ENCODE data around the gene MIA2. TPM values are rescaled to one million over a fixed set of nuclear protein-coding genes. Genes with fewer than 3 reads are reported as not detected.

The MIA2 gene
- total and polyA plus RNA-seq, 9 of the 15 experiments (the other 6 are each of a cell fraction or from before 2014, with no cell fraction given) = 6.0 to 21.8 (median 12.8) TPM

- Histone ChIP-seq H3K36me3 (ENCODE audit: control insufficient read depth, insufficient read depth, low read length) (no peaks in the 10 kb centered on the region), H3K27ac (ENCODE audit: extremely low read depth, low read depth, low read length) (no peak overlapping the region), H3K9me1 (ENCODE audit: control insufficient read depth, insufficient read depth, low read length) (no peaks in the 10 kb centered on the region), H3K9me3 (replicated peaks; ENCODE audit: control insufficient read depth, insufficient read depth, low read depth, low read length) (no peaks in the 10 kb centered on the region), H2AFZ (ENCODE audit: low read depth, low read length) (no peak overlapping the region), H3K9ac (ENCODE audit: insufficient read depth in 1 of 2, low read depth in 2 of 2, low read length in 2 of 2) (no peak overlapping the region), H3K79me2 (ENCODE audit: control insufficient read depth, insufficient read depth, low read length) (no peaks in the 10 kb centered on the region), H3K4me2 (ENCODE audit: insufficient read depth, low read length) (no peak overlapping the region), H4K20me1 (replicated peaks; ENCODE audit: control insufficient read depth, insufficient read depth, low read length) (no peaks in the 10 kb centered on the region), H3K4me3 (no peak overlapping the region), H3K4me1 (replicated peaks in 1 of 2; ENCODE audit: control insufficient read depth in 2 of 2, insufficient read depth in 2 of 2, low read length in 2 of 2) (no peaks in the 10 kb centered on the region; a peak in 1 of 5 replicates), H3K27me3 (ENCODE audit: control insufficient read depth in 2 of 2, insufficient read depth in 2 of 2, low read length in 2 of 2) (no peaks in the 10 kb centered on the region)
- ChIA-PET CTCF (ENCODE audit: low intra/inter-chr PET ratio) (interaction anchor here (2.1 kb wide), 1 partner anchor 259 kb away, joined by 11 read pairs; no protein-coding TSS in a partner anchor), POLR2A (interaction anchor here (0.6 kb wide), 2 partner anchors 16 to 181 kb away, joined by 3 to 5 read pairs; no protein-coding TSS in a partner anchor)
- ATAC-seq (peak; percentile 19; the same call in 1 of the 3 replicates), DNase-seq (ENCODE audit: extremely low read depth in 1 of 4, low spot score in 3 of 4) (no peak), FAIRE-seq (no peak)
- intact Hi-C loops (cut with micrococcal nuclease) = loop anchor here (5.0 kb wide), 1 partner anchor 259 kb away; no protein-coding TSS in a partner anchor
- 61% methylated on average over 8 of the region's 10 CpGs for WGBS (ENCODE audit: insufficient coverage, low coverage, missing lambda C conversion rate)
- in situ Hi-C loops (cut with MboI) = loop anchor here (10.0 kb wide), 1 partner anchor 252 kb away; the partner anchor contains the start of gene GEMIN2
- no TSS peak for BruUV-seq (replicated peaks)
- no peak for TF ChIP-seq ETS1 (conservative IDR thresholded peaks at IDR 0.05; ENCODE audit: control insufficient read depth, low read depth, low read length)
- no peak for TF ChIP-seq SRSF9 (IDR thresholded peaks at IDR 0.05; ENCODE audit: borderline replicate concordance, low read depth, low read length)
- no peak for TF ChIP-seq MTA2 (IDR thresholded peaks at IDR 0.05; ENCODE audit: low read depth)
- TF ChIP-seq NFIC (IDR thresholded peaks at IDR 0.05) = no peak
- TF ChIP-seq HSF4 (CRISPR knock-in tag; IDR thresholded peaks at IDR 0.05; ENCODE audit: borderline replicate concordance) = no peak
- TF ChIP-seq KDM4B (IDR thresholded peaks at IDR 0.05; ENCODE audit: borderline replicate concordance in 2 of 2, low read depth in 1 of 2) = no peak
- TF ChIP-seq ZNF239 (CRISPR knock-in tag; IDR thresholded peaks at IDR 0.05) = no peak
- TF ChIP-seq ZNF140 (CRISPR knock-in tag; IDR thresholded peaks at IDR 0.05) = no peak
- no peak for TF ChIP-seq ARID3A (IDR thresholded peaks at IDR 0.05; ENCODE audit: borderline replicate concordance, low read depth, low read length)
- TF ChIP-seq ZNF263 (CRISPR knock-in tag; IDR thresholded peaks at IDR 0.05; ENCODE audit: borderline replicate concordance) = no peak
- TF ChIP-seq RBM17 (IDR thresholded peaks at IDR 0.05; ENCODE audit: borderline replicate concordance, low read depth, low read length) = no peak
- TF ChIP-seq FOXK2 (conservative IDR thresholded peaks at IDR 0.05 in 1 of 2, IDR thresholded peaks at IDR 0.05 in 1 of 2; ENCODE audit: low read depth in 2 of 2) = no peak
- no peak for TF ChIP-seq CTCF (IDR thresholded peaks at IDR 0.05 in 2 of 3, conservative IDR thresholded peaks at IDR 0.05 in 1 of 3; ENCODE audit: insufficient read depth in 2 of 3, low read depth in 1 of 3, low read length in 3 of 3)
- no peak for TF ChIP-seq L3MBTL2 (IDR thresholded peaks at IDR 0.05)
- TF ChIP-seq ZKSCAN3 (CRISPR knock-in tag; IDR thresholded peaks at IDR 0.05) = no peak
- no peak for TF ChIP-seq ELF1 (tag; IDR thresholded peaks at IDR 0.05)
- no peak for TF ChIP-seq ZNF785 (CRISPR knock-in tag; IDR thresholded peaks at IDR 0.05)
These were observed 133.0 kb downstream of the MIA2 start for GRCh38 chr14:39366460-39367386.
